ENCODE measurements around the gene SPIN2B.
"Not testable (repeated sequence)": the region's sequence is repeated elsewhere in the genome, so short reads cannot be mapped to it uniquely, and the experiment has no call there.

DNA sequence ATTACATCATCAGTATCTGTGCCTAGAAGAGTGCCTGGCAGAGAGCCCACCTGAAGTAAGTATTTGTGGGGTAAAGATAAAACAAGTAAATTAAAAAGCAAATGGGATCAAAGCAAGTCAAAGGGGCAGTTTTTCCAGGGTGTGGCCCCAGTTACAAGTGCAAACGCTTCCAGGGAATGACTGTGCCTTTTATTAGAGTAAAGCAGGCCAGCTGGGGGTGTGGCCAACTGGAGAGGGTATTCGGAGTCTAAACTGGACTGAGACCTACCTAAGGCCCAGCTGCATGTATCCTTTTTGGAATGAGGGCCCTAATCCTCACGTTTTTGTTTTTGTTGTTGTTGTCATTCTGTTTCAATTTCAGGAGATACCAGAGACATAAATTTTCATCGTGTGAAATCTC is 11.9 kb upstream of the SPIN2B start:
- not testable (repeated sequence) for TF ChIP-seq PHF8 (conservative IDR thresholded peaks at IDR 0.05; ENCODE audit: low read depth, low read length); EZH2 (IDR thresholded peaks at IDR 0.05; ENCODE audit: low read depth, low read length, severe bottlenecking); POLR2A (IDR thresholded peaks at IDR 0.05; ENCODE audit: control extremely low read depth in 1 of 2, low read depth in 2 of 2, low read length in 2 of 2); CHD2 (IDR thresholded peaks at IDR 0.05; ENCODE audit: low read length); CBX8 (IDR thresholded peaks at IDR 0.05; ENCODE audit: borderline replicate concordance, low read depth, low read length); JUND (IDR thresholded peaks at IDR 0.05; ENCODE audit: low read length); CEBPB (IDR thresholded peaks at IDR 0.05; ENCODE audit: low read depth, low read length); RAD21 (IDR thresholded peaks at IDR 0.05 in 1 of 2, conservative IDR thresholded peaks at IDR 0.05 in 1 of 2; ENCODE audit: low read depth in 2 of 2, low read length in 2 of 2); POU5F1 (IDR thresholded peaks at IDR 0.05; ENCODE audit: low read depth, low read length); MAFK (IDR thresholded peaks at IDR 0.05; ENCODE audit: low read depth, low read length); KDM4A (IDR thresholded peaks at IDR 0.05; ENCODE audit: low read depth, low read length, severe bottlenecking)
- TF ChIP-seq, protein P1, sequence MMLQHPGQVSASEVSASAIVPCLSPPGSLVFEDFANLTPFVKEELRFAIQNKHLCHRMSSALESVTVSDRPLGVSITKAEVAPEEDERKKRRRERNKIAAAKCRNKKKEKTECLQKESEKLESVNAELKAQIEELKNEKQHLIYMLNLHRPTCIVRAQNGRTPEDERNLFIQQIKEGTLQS (IDR thresholded peaks at IDR 0.05; ENCODE audit: insufficient read depth, low read depth, low read length), result not testable (repeated sequence)
- TF ChIP-seq, protein P2, sequence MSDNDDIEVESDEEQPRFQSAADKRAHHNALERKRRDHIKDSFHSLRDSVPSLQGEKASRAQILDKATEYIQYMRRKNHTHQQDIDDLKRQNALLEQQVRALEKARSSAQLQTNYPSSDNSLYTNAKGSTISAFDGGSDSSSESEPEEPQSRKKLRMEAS (IDR thresholded peaks at IDR 0.05), result not testable (repeated sequence)
- TF ChIP-seq, protein P3, sequence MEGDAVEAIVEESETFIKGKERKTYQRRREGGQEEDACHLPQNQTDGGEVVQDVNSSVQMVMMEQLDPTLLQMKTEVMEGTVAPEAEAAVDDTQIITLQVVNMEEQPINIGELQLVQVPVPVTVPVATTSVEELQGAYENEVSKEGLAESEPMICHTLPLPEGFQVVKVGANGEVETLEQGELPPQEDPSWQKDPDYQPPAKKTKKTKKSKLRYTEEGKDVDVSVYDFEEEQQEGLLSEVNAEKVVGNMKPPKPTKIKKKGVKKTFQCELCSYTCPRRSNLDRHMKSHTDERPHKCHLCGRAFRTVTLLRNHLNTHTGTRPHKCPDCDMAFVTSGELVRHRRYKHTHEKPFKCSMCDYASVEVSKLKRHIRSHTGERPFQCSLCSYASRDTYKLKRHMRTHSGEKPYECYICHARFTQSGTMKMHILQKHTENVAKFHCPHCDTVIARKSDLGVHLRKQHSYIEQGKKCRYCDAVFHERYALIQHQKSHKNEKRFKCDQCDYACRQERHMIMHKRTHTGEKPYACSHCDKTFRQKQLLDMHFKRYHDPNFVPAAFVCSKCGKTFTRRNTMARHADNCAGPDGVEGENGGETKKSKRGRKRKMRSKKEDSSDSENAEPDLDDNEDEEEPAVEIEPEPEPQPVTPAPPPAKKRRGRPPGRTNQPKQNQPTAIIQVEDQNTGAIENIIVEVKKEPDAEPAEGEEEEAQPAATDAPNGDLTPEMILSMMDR (IDR thresholded peaks at IDR 0.05; ENCODE audit: control extremely low read depth in 1 of 3, insufficient read depth in 1 of 3, low read depth in 1 of 3, low read length in 3 of 3), result not testable (repeated sequence)
